Measurements from ENCODE around the gene CNP. TPM values are rescaled to one million over a fixed set of nuclear protein-coding genes. Genes with fewer than 3 reads are reported as not detected.

The CNP gene
- total RNA-seq, 1 experiment from 2014 or later, result 144 TPM

DNA sequence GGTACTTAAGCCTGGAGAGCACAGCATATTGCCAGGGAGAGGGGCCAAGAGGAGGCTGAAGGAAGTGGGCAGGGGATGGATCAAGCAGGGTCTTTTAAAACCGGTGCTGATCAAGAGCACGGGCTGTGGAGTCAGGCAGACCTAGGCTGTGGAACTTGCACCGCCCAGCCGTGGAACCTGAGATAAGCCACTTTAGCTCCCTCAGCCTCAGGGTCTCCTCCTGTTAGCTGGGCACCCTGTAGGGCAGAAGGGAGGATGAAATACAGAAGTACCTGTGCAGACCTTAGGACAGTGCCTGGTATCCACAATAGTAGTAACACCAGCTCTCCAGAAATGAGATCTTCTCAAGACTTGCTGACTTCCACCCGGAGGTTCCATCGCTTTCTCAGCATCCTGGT is 26.9 kb upstream of the CNP start:
- H3K27me3 Mint-ChIP-seq (ENCODE audit: unreplicated experiment), result peaks cover 29% of the 10 kb centered on the region
- TF ChIP-seq, protein P1, sequence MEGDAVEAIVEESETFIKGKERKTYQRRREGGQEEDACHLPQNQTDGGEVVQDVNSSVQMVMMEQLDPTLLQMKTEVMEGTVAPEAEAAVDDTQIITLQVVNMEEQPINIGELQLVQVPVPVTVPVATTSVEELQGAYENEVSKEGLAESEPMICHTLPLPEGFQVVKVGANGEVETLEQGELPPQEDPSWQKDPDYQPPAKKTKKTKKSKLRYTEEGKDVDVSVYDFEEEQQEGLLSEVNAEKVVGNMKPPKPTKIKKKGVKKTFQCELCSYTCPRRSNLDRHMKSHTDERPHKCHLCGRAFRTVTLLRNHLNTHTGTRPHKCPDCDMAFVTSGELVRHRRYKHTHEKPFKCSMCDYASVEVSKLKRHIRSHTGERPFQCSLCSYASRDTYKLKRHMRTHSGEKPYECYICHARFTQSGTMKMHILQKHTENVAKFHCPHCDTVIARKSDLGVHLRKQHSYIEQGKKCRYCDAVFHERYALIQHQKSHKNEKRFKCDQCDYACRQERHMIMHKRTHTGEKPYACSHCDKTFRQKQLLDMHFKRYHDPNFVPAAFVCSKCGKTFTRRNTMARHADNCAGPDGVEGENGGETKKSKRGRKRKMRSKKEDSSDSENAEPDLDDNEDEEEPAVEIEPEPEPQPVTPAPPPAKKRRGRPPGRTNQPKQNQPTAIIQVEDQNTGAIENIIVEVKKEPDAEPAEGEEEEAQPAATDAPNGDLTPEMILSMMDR (IDR thresholded peaks at IDR 0.05; ENCODE audit: unreplicated experiment), result no peak
- H3K4me3 Mint-ChIP-seq (ENCODE audit: low read depth, unreplicated experiment), result no peak overlapping the region
- no peak overlapping the region for H3K27ac Mint-ChIP-seq (ENCODE audit: unreplicated experiment)
- DNase-seq, result no peak
- H3K4me1 Mint-ChIP-seq (ENCODE audit: low read depth, unreplicated experiment), result no peaks in the 10 kb centered on the region
- H3K9me3 Mint-ChIP-seq (ENCODE audit: low read depth, unreplicated experiment), result no peaks in the 10 kb centered on the region
- no peaks in the 10 kb centered on the region for H3K36me3 Mint-ChIP-seq (ENCODE audit: insufficient read depth, unreplicated experiment)
- BruUV-seq (replicated peaks), result no TSS peak
- CTCF ChIA-PET, result no interaction called here
- intact Hi-C loops (cut with micrococcal nuclease; ENCODE audit: unreplicated experiment), result no loop called here

DNA sequence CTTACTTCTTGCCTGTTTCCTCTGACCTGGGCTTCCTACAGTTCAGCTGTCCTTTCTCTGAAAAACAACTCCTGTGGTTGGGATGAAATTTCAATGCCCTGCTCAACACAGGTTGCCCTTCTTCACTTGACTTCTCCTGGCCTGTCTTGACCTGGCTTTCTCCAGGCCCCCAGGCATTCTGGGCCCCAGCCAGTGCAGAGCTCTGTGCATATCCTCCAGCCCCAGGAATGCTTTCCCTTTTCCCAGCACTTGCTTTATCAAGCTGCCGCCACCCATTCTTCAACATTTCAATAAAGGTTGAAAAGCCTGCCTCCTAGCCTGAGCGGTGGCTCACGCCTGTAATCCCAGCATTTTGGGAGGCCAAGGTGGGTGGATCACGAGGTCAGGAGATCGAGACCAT is 25.4 kb upstream of the CNP start:
- no peak overlapping the region for H3K4me3 Mint-ChIP-seq (ENCODE audit: low read depth, unreplicated experiment)
- intact Hi-C loops (cut with micrococcal nuclease; ENCODE audit: unreplicated experiment), result no loop called here
- no peaks in the 10 kb centered on the region for H3K4me1 Mint-ChIP-seq (ENCODE audit: low read depth, unreplicated experiment)
- CTCF ChIA-PET, result interaction anchor here (0.6 kb wide), 1 partner anchor 134 kb away, joined by 5 read pairs; no protein-coding TSS in a partner anchor
- TF ChIP-seq, protein P1 (IDR thresholded peaks at IDR 0.05; ENCODE audit: unreplicated experiment), result no peak
- no peak for DNase-seq
- no peaks in the 10 kb centered on the region for H3K36me3 Mint-ChIP-seq (ENCODE audit: insufficient read depth, unreplicated experiment)
- H3K27me3 Mint-ChIP-seq (ENCODE audit: unreplicated experiment), result peaks cover 29% of the 10 kb centered on the region
- H3K27ac Mint-ChIP-seq (ENCODE audit: unreplicated experiment), result no peak overlapping the region
- BruUV-seq (replicated peaks), result no TSS peak
- no peaks in the 10 kb centered on the region for H3K9me3 Mint-ChIP-seq (ENCODE audit: low read depth, unreplicated experiment)

DNA sequence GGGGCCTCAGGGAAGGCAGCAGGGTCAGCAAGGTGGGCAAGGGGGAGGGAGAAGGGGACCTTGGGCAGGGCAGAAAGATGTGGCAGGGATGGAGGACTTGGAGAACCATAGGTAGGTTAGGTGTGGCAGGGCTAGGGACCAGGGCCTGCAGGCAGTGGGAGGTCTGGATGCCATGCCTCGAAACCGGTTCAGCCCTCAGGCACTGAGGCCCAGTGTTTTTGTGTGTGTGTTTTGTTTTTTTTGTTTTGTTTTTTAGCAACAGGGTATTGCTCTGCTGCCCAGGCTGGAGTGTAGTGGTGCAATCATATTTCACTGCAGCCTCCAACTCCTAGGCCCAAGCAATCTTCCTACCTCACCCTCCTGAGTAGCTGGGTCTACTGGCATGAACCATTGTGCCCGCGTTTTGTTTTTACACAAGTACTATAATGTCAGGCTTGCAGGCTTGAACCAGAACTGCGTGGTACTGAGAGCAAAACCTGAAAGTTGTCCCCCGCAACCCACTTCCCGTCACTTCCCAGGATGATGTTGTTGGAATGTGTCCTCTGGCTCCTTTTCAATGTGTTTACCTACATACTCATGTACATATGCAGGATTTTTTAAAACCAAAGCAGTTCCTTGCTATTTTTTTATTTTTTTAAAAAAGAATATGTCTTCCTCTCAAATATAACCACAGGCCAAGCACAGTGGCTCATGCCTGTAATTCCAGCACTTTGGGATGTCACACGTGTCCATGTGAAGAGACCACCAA is 23.8 kb upstream of the CNP start:
- Mint-ChIP-seq H3K27ac (ENCODE audit: unreplicated experiment) (no peak overlapping the region), H3K27me3 (ENCODE audit: unreplicated experiment) (peaks cover 29% of the 10 kb centered on the region), H3K36me3 (ENCODE audit: insufficient read depth, unreplicated experiment) (no peaks in the 10 kb centered on the region), H3K4me3 (ENCODE audit: low read depth, unreplicated experiment) (no peak overlapping the region), H3K9me3 (ENCODE audit: low read depth, unreplicated experiment) (no peaks in the 10 kb centered on the region), H3K4me1 (ENCODE audit: low read depth, unreplicated experiment) (no peaks in the 10 kb centered on the region)
- CTCF ChIA-PET, result interaction anchor here (1.1 kb wide), 1 partner anchor 12 kb away, joined by 3 read pairs; the partner anchor contains the start of gene ODAD4
- BruUV-seq (replicated peaks), result no TSS peak
- TF ChIP-seq, protein P1 (IDR thresholded peaks at IDR 0.05; ENCODE audit: unreplicated experiment), result no peak
- intact Hi-C loops (cut with micrococcal nuclease; ENCODE audit: unreplicated experiment), result no loop called here
- DNase-seq, result no peak

DNA sequence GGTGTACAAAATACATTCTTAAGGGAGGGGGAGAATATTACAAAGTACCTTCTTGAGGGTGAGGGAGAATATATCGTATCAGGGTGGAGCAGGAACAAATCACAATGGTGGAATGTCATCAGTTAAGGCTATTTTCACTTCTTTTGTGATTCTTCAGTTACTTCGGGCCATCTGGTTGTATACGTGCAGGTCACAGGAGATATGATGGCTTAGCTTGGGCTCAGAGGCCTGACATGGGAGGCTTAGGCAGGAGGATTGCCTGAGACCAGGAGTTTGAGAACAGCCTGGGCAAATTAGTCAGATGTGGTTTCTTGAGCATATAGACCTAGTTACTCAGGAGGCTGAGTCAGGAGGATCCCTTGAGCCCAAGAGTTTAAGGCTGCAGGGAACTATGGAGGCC is 23.1 kb upstream of the CNP start:
- CTCF ChIA-PET, result no interaction called here
- no peaks in the 10 kb centered on the region for H3K36me3 Mint-ChIP-seq (ENCODE audit: insufficient read depth, unreplicated experiment)
- H3K9me3 Mint-ChIP-seq (ENCODE audit: low read depth, unreplicated experiment), result no peaks in the 10 kb centered on the region
- no peak overlapping the region for H3K27ac Mint-ChIP-seq (ENCODE audit: unreplicated experiment)
- intact Hi-C loops (cut with micrococcal nuclease; ENCODE audit: unreplicated experiment), result no loop called here
- TF ChIP-seq, protein P1 (IDR thresholded peaks at IDR 0.05; ENCODE audit: unreplicated experiment), result no peak
- H3K4me1 Mint-ChIP-seq (ENCODE audit: low read depth, unreplicated experiment), result no peaks in the 10 kb centered on the region
- BruUV-seq (replicated peaks), result no TSS peak
- DNase-seq, result no peak
- no peak overlapping the region for H3K4me3 Mint-ChIP-seq (ENCODE audit: low read depth, unreplicated experiment)
- peaks cover 29% of the 10 kb centered on the region for H3K27me3 Mint-ChIP-seq (ENCODE audit: unreplicated experiment)

Data from Calu3 (cell line).